Activated CD8-positive, alpha-beta memory T cell treated with anti-CD3 and anti-CD28 coated beads for 4 hours (primary cell): Measurements from ENCODE around the gene CAMKMT.

ENCODE experiments used
- DNase-seq, 2 donors: peaks; one replicate each; pipeline ENCODE4 v3.0.0-alpha.2; 2020; ENCODE audit warnings: low read depth in 2 of 2

Gene CAMKMT

GRCh38 chr2:44596537-44597320 is 235.0 kb downstream of the CAMKMT start:
- DNase-seq: no peak

GRCh38 chr2:44598330-44599119 is 236.8 kb downstream of the CAMKMT start:
- no peak for DNase-seq

GRCh38 chr2:44599130-44599529 is 237.4 kb downstream of the CAMKMT start:
- no peak for DNase-seq

- DNase-seq: no peak
These were observed 240.7 kb downstream of the CAMKMT start for GRCh38 chr2:44602446-44602845.

- no peak for DNase-seq
These were observed 243.8 kb downstream of the CAMKMT start for GRCh38 chr2:44605511-44605910.

GRCh38 chr2:44612276-44612675 is 250.5 kb downstream of the CAMKMT start:
- DNase-seq: no peak

GRCh38 chr2:44614940-44615339 is 253.2 kb downstream of the CAMKMT start:
- DNase-seq: no peak

- no peak for DNase-seq
These were observed 254.3 kb downstream of the CAMKMT start for GRCh38 chr2:44615950-44616518.

- DNase-seq: no peak
These were observed 255.0 kb downstream of the CAMKMT start for GRCh38 chr2:44616667-44617155.

GRCh38 chr2:44618251-44619023 is 256.7 kb downstream of the CAMKMT start:
- no peak for DNase-seq

GRCh38 chr2:44620189-44620990 is 258.6 kb downstream of the CAMKMT start:
- DNase-seq: no peak

GRCh38 chr2:44623622-44624351 is 262.0 kb downstream of the CAMKMT start:
- no peak for DNase-seq

- no peak for DNase-seq
These were observed 266.6 kb downstream of the CAMKMT start for GRCh38 chr2:44628297-44628696.

GRCh38 chr2:44632931-44633689 is 271.4 kb downstream of the CAMKMT start:
- DNase-seq: no peak

- DNase-seq: no peak
These were observed 274.0 kb downstream of the CAMKMT start for GRCh38 chr2:44635725-44636124.

- no peak for DNase-seq
These were observed 276.9 kb downstream of the CAMKMT start for GRCh38 chr2:44638649-44639048.

GRCh38 chr2:44639399-44639798 is 277.7 kb downstream of the CAMKMT start:
- no peak for DNase-seq

- no peak for DNase-seq
These were observed 280.5 kb downstream of the CAMKMT start for GRCh38 chr2:44642123-44642857.

GRCh38 chr2:44645937-44646336 is 284.2 kb downstream of the CAMKMT start:
- no peak for DNase-seq
